Upper lobe of left lung (tissue), 4 donors: ENCODE results near the gene BPIFB3.

ENCODE experiments used
- CTCF ChIP-seq, 6 experiments: fragments of 450-650 bp in 4 of 6; fragments of 200-600 bp in 2 of 6; sonication (generic) in 2 of 6; IDR thresholded peaks; one replicate each; pipeline ENCODE4 v1.5.1; 2016 to 2019; ENCODE audit warnings: antibody characterized with exemption in 6 of 6
- POLR2A ChIP-seq, 4 donors: fragments of 450-650 bp; IDR thresholded peaks; one replicate each; pipeline ENCODE4 v1.5.1; 2016 to 2017; ENCODE audit warnings: antibody characterized with exemption in 4 of 4, mild to moderate bottlenecking in 2 of 4
- POLR2AphosphoS5 ChIP-seq, 2 donors: sonication (generic); formaldehyde crosslinking; IDR thresholded peaks; one replicate each; pipeline ENCODE4 v1.5.1; 2017; ENCODE audit warnings: antibody characterized with exemption in 2 of 2

GRCh38 chr20:33010133-33010504, 43.6 kb upstream of the BPIFB3 start:
- no peak for TF ChIP-seq CTCF (IDR thresholded peaks at IDR 0.05)
- no peak for TF ChIP-seq POLR2AphosphoS5 (IDR thresholded peaks at IDR 0.05)
- TF ChIP-seq POLR2A (IDR thresholded peaks at IDR 0.05) = no peak
